CD4-positive, alpha-beta T cell treated with Interleukin-6 at 100 ng/mL for 8 hours (primary cell): Measurements from ENCODE around the gene ARCN1.
"Not testable (repeated sequence)": the region's sequence is repeated elsewhere in the genome, so short reads cannot be mapped to it uniquely, and the experiment has no call there.

Experiments used
- DNase-seq: peaks from one replicate; pipeline ENCODE4 v3.0.0-alpha.2; 2020; ENCODE audit warnings: mixed read lengths, low spot score

The ARCN1 gene

DNA sequence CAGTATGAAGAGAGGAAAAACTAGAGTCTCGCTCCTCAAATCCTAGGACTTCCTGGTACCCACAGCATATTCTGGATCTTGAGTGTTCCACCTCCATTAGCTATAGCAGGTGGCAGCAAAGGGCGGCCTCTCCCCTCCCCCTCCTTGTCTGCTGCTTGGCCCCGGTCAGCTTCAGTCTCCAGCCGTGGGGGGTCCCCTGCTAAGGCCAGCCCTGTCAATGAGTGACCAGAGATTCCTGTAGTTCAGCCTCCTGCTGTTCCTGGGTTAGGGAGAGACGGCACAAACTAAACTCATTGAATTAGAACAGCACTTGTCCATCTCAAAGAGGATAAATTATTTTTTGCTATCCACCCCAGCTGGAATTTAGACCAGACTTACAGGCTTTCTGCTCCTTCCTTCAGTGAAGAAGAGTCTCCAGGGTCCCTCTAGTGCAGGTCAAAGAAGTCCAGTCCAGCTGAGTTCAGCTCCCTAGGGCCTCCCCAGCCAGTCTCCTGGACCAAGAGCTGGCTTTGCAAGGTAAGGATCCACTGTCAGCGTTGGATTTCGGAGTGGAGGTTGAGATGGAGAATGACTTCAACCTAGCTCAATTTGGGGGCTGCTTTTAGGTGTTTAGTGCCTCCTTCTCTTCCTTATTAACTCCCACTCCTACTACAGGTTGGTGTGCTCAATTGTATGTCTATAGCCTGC lies 34.1 kb downstream of the ARCN1 start:
- DNase-seq: no peak

DNA sequence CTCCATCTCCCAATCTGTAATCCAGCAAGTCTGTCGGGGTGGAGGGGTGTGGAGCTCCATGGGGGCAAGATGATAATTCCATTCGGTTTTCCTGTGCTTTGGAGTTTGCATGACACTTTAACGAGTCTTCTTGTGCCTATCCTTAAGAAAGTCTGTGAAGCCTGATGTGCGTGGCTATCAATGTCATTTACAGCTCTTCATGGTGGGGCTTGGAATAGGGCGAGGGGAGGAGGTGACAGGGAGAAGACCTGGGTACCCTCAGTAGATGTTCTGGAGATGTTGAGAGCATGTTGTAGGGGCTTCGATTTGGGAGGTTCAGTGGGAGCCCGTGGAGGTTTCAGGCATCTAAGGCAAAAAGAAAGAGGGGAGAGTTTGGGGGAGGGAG lies 34.6 kb downstream of the ARCN1 start:
- no peak for DNase-seq

DNA sequence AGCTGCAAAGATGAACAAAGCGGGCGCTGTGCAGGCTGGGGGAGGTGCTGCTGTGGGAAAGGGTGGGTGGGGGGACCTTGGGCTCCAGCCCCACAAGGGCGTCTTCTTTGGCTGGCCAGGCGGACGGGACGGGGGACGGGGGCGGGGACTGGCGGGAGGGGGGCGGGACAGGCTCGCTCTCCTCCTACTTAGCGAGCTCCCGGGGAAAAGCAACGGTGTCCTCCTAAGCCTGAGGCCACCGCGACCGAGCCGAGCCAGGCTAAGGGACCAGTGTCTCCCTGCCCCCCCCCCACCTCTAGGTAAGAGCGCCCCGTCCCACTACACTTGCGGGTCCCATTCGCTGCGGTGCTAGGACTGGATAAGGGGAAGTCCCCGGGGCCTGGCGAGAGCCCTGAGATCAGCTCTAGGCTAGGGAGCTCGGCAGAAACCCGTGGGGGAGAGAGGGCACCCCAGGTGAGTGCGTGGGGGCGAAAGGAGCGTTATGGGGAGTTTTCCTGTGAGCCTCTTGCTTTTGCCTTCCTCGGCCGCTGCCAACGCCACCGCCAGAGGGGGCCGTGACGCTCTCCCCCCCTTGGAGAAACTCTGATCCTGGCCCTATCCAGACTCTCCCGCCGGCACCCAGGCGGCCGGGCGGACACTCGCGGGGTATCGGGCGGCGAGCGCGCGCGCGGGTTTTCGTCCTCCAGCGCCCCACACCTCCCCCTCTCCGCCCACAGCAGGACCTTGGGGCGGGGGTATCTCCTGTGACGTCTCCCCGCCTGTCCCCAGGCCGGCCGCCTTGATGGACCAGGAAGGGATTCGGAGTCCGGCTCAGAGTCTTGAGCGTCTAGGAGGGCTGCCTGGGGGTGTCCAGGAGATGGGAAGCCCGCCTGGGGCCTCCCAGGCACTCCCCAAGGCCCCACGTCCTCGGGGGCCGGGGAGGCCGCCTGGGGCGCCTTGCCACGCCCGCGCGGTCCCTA lies 35.5 kb downstream of the ARCN1 start, which contains the start of gene PHLDB1:
Gene PHLDB1, plus strand, starts transcription at position 215 of the 959 bp plus-strand sequence. CDS start 6,222 bp downstream, outside the sequence.
- DNase-seq: peak; percentile 29

DNA sequence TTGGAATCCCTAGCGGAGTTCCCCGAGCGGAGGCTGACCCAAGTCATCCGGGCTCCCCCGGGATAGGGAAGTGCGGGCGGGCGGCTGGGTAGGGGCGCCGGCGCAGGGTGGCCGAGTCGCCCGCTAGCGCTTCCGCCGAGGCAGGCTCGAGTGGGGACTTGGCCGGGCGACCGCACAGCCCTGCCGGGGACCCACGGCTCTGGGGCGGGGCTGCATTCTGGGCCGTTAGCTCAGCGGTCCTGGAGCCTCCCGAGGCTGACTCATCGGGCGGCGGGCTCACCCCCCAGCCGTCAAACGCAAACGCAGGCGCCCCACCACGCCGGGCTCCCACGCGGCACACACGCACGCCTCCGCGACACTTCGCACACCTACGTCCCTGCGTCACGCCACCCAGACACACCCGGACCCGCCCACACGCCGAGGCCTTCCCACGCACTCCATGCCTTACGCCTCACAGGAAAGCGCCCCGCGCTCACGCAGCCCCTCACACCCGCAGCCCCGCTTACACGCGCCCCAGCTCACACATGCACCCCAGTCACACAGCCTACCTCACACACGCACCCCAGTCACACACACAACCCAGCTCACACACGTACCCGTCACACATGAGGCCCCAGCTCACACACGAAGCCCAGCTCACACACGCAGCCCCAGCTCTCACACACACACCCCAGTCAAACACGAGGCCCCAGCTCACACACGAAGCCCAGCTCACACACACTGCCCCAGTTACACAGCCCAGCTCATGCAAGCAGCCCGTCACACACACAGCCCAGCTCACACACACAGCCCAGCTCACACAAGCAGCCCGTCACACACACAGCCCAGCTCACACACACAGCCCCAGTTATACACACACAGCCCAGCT lies 36.4 kb downstream of the ARCN1 start:
- peak; percentile 82 for DNase-seq

DNA sequence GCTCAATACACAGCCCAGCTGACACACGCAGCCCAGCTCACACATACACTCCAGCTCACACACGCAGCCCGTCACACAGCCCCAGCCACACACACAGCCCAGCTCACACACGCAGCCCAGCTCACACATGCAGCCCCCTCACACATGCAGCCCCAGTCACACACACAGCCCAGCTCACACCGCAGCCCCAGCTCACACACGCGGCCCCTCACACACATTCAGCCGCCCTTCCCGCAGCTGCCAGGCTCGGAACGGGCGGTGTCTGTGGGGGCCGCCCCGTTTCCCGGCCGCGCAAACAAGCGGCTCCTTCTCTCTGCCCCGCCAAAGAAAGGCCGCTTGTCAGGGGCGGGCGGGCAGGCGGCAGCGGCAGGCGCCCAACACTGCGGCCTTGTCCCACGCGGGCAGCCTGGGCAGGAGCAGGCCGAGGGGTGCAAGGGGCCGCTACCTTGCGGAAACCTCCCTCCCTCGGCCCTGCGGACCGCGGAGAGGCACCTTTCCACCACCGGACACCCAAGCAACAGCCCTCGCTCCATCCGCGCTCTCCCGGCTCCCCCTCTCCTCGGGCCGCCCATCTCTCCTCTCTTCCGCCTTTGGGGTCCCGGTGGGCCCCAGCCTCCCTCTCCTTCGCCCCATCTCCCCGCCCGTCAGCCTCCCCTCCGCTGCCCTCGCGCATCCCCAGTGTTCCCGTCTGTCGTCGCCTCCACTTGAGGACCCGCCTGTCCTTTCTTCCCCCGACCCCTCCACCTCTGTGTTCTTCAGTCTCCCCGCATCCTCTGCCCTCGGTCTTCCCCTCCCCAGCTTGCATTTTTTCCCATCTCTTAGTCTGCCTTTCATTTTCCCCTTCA lies 37.4 kb downstream of the ARCN1 start:
- DNase-seq: no peak

DNA sequence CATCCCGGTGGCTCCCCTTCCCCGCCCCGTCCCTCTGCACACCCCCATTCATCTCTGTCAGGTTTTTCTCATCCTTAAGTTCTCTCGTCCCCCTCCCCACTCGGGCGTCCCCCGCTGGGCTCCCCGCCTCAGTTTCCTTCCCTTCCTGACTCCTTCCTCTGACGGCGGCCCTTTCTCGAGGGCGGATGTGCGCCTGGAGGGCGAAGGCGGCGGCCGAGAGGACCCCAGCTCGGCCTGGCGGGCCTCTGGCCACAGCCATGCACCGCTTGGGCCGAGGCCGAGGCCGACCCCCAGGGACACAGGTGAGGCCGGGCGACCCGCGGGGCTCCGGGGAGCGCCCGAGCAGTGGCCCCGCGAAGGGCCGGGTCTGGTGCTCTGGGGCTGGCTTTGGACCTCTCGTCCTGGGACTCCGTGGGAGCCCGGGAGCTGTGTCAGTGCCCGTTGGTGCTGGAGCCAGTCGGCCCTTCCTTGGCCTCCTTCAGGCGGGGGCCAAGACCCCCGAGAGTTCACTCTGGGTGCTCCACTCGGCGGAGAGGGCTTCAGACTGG lies 38.1 kb downstream of the ARCN1 start:
- no peak for DNase-seq

DNA sequence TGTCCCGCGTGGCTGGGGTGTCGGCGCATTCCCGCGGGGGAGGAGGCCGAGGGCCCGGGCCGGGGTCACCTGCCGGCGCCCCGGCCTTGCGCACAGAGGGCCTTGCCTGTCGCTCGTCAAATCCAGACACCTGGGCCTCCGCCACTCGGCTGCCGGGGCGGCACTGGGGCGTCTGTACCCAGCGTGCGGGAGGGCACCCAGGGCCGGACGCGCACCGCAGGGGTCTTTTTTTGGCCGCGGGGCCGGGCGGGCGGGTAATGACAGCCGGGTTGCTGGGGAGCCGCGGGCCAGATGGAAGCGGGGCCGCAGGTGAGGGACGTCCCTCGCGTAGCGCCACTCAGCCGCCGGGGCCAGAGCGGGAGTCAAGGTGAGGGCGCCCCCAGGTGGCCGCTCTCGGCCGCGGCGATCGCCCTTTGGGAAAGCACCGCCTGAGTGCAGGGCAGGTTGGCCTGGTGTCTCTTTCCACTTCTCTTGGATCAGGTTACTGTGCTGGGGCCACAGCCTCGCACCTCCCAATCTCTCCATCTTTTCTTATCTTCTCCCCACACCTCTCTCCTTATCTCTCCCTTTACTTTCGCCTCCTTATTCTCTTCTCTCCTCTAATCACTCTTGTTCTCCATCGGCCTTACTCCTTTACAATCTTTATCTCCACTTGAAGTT lies 38.7 kb downstream of the ARCN1 start:
- peak; percentile 80 for DNase-seq

DNA sequence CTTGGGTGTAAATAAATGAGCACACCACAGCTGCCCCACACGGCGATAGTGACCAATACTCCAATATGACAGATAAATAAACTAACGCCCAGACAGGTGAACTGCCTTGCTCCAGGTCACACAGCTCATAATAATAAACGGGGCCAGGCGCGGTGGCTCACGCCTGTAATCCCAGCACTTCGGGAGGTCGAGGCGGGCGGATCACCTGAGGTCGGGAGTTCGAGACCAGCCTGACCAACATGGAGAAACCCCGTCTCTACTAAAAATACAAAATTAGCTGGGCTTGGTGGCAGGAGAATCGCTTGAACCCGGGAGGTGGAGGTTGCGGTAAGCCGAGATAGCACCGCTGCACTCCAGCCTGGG lies 39.2 kb downstream of the ARCN1 start:
- not testable (repeated sequence) for DNase-seq

DNA sequence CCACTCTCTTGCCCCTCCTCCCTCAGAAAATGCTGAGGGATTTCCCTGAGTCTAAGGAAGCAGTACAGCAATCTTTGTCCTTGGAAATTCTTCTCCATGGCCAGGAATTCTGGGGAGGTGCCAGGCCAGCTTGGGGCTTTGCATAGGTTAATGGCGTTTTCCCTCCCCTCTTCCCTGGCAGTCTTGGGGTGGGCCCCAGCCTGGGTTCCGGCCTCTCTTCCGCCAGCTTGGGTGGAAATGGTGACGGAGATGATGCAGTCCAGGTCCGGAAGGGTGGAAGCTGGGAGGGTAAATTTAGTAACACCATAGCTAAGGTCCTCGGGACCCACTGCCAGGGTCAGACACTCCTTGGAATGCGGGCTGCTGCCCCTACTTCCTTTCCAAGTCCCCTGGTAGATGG lies 40.2 kb downstream of the ARCN1 start:
- DNase-seq: no peak

DNA sequence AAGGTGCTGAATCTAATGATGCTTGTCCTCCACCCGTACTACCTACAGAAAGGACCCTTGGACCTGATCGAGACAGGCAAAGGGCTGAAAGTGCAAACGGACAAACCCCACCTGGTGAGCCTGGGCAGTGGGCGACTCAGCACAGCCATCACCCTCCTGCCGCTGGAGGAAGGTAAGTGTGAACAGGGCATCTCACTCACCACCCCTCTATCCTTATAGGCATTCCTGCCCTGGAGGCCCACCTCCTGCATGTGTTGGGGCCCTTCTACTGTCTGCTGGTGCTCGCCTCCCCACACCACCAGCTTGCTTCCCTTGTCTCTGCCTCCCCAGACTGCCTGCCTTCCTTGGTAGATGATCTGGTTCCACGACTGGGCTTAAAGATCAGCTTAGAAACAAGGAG lies 42.3 kb downstream of the ARCN1 start:
- no peak for DNase-seq

DNA sequence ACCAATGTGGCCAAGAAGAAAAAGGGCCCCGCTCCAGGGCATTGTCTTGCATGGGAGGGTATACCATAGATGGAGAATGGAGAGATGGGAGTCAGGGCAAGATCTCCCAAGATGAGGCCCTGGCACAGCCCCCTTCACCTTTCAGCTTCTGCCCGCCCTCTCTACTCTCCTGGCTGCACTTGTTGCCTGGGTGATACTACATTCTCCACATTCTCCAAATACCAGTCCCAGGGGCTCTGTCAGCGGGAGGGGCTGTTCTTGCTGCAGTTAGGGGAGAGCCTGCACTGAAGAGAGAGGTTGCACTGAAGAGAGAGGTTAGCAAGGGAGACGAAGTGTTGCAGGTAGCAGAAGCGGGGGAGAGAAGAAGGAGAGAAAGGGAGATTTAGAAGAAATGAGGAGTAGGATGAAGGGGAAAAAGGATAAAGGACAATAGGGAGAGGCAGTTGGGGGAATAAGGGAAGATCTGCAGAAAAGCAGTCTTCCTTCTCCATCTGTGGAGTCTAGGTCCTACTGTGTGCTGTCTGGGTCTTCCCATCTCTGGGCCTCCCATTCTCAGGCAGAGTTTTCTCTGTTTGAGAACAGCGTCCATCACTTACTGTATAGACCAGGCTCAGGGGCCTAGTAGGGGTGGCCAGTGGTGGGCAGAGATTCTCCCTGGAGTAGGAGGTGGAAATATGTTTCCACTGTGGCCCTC lies 43.2 kb downstream of the ARCN1 start:
- no peak for DNase-seq

DNA sequence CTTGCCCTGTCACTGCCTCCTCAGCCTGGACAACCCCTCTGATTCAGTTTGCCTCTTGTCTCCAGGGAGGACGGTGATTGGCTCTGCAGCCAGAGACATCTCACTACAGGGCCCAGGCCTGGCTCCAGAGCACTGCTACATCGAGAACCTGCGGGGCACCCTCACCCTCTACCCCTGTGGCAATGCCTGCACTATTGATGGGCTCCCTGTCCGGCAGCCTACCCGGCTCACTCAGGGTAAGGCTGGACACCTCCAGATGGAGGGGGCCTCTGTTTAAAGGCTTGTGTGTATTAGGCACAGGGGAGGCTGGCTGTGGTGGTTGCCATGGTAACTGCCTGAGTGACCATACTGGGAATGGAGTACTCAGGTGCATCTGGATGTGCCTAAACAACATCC lies 43.8 kb downstream of the ARCN1 start:
- no peak for DNase-seq

DNA sequence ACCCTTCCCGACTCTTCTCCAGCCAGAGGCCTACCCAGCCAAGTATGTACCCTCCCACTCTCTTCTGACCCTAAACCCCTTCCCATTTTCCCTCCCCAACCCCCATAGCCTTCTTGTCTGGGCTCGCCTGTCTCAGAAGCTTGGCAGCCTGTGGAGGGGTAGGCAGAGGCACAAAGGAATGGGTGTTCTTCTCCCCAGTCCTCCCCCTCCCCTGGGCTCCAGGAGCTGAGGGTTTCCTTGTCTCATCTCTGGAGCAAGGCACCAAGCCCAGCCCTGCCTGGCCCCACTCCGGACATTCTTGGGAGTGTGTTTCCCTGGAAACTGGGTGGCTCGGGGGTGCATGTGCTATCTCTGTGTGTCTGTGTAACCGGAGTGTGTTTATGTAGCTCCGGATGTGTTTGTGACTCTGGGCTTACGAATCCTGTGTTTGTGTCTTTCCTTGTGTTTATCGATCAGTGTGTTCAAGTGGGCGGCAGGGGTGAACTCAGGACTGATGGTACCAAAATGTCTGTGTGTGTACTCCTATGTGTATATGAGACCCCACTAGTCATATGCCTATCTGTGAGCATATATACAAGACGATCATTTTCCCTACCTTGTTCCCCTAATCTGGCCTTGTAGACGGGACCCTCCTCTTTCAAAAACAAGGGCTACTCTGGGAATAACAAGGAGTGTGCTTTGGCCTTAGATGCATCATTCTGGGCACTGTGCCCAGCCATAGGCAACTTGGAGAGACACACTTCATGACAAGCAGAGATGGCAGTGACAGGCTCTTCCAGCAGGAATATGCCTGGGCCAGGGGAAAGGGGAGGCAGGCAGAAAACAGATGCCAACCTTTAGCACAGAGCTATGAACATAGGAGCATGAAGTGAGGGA lies 46.1 kb downstream of the ARCN1 start:
- no peak for DNase-seq

DNA sequence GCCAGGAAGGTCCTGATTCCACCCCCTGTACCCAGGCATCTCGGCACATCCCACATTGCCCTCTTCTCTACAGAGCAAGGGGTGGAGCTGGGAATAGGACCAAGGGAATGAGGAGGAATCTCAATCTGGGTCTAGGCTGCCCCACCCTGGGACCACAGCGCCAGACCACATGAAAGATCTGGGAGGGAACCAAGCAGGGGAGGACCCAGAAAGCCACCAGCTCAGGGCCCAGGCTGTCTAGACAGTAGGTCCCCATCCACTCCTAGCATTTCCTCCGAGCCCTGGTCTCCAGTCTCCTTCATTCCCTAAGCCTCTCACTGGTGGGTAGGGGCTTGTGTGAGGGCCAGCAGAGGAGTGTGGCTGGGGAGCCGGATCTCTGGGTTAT lies 46.8 kb downstream of the ARCN1 start:
- DNase-seq: no peak

DNA sequence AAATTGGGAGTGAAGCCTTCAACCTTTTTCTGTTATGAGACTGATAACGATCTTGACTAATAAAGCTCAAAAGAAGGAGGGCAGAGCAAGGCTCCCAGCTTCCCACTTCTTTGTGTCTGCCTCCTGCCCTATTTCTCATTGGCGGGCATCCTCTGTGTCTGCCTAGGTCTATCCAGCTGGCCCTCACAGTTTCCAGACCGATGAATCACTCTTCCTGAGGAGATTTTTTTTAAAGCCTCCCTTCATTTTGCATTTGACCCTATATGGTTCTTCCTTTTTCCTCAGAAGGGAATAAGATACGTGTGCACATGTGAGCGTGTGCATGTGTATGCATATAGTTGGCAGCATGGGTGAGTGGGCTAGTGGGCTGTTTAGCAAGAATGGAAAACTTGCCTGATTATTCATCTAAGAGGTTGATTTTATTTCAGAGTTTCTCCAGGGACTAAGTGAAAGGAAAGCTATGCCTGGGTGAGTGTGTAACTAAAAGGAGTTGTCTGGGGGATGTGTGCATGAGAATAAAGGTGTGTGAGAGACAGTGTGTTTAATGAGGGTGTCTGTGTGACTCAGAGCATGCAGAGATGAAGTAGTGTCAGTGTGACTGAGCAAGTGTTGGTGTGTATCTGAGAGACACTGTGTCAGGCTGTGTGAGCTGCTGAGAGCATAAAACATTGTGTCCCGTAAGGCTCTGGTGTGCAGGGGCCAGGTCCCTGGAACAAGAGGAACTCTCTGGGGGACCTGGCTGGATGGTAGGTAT lies 47.4 kb downstream of the ARCN1 start:
- no peak for DNase-seq

DNA sequence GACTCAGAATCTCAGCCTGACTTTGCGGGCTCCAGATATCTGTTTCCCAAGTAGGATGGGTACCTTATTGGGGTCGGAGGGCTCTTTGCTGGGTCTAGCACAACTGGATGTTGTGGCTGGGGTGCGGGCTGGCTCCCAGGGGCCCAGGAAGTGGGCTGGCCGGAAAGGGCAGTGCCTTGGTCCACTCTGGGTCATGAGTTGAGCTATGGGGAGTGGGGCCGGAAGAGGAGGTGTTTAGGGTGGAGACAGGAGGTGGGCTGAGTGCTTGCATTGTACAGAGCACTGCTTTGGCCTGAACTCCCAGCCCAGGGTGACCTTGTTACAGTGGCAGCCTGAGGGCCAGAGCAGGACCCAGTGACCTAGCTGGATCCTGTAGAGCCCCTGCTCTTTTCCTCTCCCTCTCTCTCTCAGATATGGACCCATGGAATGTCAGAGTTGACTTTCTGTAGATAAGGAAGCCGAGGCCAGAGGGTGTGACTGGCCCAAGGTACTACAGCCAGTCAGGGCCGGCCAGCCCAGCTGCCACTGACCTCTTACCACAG lies 48.4 kb downstream of the ARCN1 start:
- no peak for DNase-seq

DNA sequence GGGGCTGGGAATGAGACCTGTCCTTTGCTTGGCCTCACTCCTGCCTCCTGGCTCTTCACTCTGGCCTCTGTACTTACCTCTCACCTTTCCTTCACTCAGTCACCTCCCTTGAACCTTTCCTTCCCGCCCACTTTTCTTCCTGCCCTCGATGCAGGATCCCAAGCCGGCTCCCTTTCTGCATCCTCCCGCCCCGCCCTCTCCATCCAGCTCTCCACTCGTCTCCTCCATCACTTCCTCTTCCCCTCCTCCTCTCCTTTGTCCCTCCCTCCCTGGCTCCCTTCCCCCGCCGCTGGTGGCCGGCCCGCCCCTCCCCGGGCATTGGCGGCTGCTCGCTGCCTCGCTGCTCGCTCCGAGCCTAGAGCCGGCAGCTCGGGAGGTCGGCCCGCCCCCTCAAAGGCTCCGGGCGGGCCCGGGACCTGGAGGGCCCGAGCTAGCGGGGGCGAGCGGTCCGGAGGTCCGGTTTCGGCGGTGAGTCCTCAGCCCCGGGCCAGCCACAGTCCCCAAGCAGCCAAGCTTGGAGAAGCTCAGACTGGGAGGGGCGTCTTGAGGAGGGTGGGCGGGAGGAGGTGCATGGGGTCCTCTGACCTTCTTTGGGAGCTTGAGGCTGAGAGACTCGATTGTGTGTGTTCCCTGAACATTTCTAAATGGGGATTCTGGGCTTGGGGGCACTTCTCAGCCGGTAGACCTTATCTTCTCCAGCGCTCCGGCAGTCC lies 49.0 kb downstream of the ARCN1 start:
- DNase-seq: no peak
